Neutrophil (primary cell): ENCODE results near the gene CNOT10.
"Not testable (repeated sequence)": the region's sequence is repeated elsewhere in the genome, so short reads cannot be mapped to it uniquely, and the experiment has no call there.

Experiments used
- H3K27ac ChIP-seq: fragments of 200-600 bp; sonication (generic); 2 replicates; pipeline ENCODE4 v1.5.1; 2016; ENCODE audit warnings: mild to moderate bottlenecking, moderate library complexity
- H3K27me3 ChIP-seq: fragments of 200-600 bp; sonication (generic); 2 replicates; pipeline ENCODE4 v1.6.0; 2016; ENCODE audit warnings: mild to moderate bottlenecking
- H3K36me3 ChIP-seq: fragments of 200-600 bp; sonication (generic); 2 replicates; pipeline ENCODE4 v1.5.1; 2017
- H3K4me1 ChIP-seq, 2 experiments: fragments of 200-600 bp in 1 of 2; sonication (generic) in 1 of 2; 1 replicate in 1 of 2; 2 replicates in 1 of 2; pipeline versions ENCODE4 v1.5.1 to v1.6.1; 2013 to 2016; ENCODE audit warnings: low read depth in 1 of 2, low read length in 1 of 2, mild to moderate bottlenecking in 1 of 2, moderate library complexity in 1 of 2; ENCODE audit not compliant: control insufficient read depth in 1 of 2, insufficient read depth in 1 of 2
- H3K4me3 ChIP-seq, 2 experiments: fragments of 200-600 bp in 1 of 2; sonication (generic) in 1 of 2; 1 replicate in 1 of 2; 2 replicates in 1 of 2; pipeline ENCODE4 v1.5.1; 2013 to 2016; ENCODE audit warnings: low read depth in 1 of 2, low read length in 1 of 2, mild to moderate bottlenecking in 1 of 2, moderate library complexity in 1 of 2
- H3K9me3 ChIP-seq: fragments of 200-600 bp; sonication (generic); 2 replicates; pipeline ENCODE4 v1.5.1; 2016
- TF ChIP-seq, protein P1 (sequence below): fragments of 200-600 bp; sonication (generic); IDR thresholded peaks from 2 replicates; pipeline ENCODE4 v1.5.1; 2016; ENCODE audit warnings: antibody characterized with exemption

The CNOT10 gene

GRCh38 chr3:32797776-32798175, 112.8 kb downstream of the CNOT10 start:
- no peak overlapping the region for H3K4me3 ChIP-seq
- H3K36me3 ChIP-seq: no peaks in the 10 kb centered on the region
- TF ChIP-seq, protein P1, sequence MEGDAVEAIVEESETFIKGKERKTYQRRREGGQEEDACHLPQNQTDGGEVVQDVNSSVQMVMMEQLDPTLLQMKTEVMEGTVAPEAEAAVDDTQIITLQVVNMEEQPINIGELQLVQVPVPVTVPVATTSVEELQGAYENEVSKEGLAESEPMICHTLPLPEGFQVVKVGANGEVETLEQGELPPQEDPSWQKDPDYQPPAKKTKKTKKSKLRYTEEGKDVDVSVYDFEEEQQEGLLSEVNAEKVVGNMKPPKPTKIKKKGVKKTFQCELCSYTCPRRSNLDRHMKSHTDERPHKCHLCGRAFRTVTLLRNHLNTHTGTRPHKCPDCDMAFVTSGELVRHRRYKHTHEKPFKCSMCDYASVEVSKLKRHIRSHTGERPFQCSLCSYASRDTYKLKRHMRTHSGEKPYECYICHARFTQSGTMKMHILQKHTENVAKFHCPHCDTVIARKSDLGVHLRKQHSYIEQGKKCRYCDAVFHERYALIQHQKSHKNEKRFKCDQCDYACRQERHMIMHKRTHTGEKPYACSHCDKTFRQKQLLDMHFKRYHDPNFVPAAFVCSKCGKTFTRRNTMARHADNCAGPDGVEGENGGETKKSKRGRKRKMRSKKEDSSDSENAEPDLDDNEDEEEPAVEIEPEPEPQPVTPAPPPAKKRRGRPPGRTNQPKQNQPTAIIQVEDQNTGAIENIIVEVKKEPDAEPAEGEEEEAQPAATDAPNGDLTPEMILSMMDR: no peak
- H3K27me3 ChIP-seq: no peaks in the 10 kb centered on the region
- no peak overlapping the region for H3K27ac ChIP-seq
- no peaks in the 10 kb centered on the region for H3K4me1 ChIP-seq
- H3K9me3 ChIP-seq: no peaks in the 10 kb centered on the region

DNA sequence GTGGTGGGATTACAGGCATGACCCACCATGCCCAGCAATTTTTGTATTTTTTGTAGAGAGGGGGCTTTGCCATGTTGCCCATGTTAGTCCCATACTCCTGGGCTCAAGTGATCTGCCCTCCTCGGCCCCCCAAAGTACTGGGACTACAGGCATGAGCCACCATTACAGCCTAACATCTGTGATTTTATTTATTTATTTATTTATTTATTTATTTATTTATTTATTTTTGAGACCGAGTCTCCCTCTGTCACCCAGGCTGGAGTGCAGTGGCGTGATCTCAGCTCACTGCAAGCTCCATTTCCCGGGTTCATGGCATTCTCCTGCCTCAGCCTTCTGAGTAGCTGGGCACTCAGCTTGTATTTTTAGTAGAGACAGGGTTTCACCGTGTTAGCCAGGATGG, 116.5 kb downstream of the CNOT10 start:
- not testable (repeated sequence) for H3K4me1 ChIP-seq, H3K27me3 ChIP-seq, H3K36me3 ChIP-seq, H3K9me3 ChIP-seq, H3K4me3 ChIP-seq, H3K27ac ChIP-seq

DNA sequence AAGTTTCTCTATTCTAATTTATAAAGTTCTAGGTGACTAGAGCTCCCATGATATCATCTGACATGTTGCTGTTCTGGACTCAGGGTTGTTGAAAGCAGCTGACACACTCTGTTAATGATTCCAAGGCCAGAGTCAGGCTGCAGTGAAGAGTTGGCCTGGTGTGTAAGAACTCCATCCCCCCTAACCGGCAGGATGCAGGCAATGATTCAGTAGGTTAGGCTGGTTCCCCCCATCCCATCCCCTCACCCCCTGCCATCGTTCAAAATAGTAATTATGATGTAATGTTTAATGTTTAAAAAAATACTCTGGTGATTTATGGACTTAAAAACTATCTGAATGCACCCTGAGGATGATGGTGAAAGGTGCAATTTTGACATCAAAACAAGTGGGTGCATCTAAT, 128.2 kb downstream of the CNOT10 start:
- peaks cover 40 to 43% of the 10 kb centered on the region in 2 experiments for H3K4me1 ChIP-seq
- TF ChIP-seq, protein P1: no peak
- no peak overlapping the region for H3K27ac ChIP-seq
- H3K36me3 ChIP-seq: no peaks in the 10 kb centered on the region
- peaks cover 42% of the 10 kb centered on the region for H3K27me3 ChIP-seq
- H3K9me3 ChIP-seq: no peaks in the 10 kb centered on the region
- H3K4me3 ChIP-seq: no peak overlapping the region

DNA sequence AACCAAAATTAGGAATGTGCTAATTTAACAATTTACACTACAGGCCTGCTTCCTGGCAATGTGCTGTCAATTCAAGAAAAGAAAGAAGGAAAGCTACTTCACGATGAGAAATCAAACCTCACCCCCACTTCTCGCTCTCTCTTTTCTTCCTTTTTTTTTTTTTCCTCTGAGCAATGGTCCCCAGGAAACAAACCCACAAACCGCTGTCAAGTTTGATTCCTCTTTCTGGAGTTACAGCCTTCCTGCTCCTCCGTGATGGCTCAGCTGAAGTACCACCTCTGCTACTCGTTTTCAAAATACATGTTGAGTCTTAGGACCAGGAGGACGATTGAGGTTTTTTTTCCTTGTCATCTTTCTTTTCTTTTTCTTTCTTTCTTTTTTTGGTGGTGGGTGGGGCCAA, 129.4 kb downstream of the CNOT10 start:
- Histone ChIP-seq H3K4me3 (peak overlapping the region; percentile 25 to 34), H3K9me3 (no peaks in the 10 kb centered on the region), H3K27ac (no peak overlapping the region), H3K4me1 (peaks cover 49 to 51% of the 10 kb centered on the region in 2 experiments), H3K36me3 (no peaks in the 10 kb centered on the region), H3K27me3 (peaks cover 53% of the 10 kb centered on the region)
- TF ChIP-seq, protein P1: no peak

DNA sequence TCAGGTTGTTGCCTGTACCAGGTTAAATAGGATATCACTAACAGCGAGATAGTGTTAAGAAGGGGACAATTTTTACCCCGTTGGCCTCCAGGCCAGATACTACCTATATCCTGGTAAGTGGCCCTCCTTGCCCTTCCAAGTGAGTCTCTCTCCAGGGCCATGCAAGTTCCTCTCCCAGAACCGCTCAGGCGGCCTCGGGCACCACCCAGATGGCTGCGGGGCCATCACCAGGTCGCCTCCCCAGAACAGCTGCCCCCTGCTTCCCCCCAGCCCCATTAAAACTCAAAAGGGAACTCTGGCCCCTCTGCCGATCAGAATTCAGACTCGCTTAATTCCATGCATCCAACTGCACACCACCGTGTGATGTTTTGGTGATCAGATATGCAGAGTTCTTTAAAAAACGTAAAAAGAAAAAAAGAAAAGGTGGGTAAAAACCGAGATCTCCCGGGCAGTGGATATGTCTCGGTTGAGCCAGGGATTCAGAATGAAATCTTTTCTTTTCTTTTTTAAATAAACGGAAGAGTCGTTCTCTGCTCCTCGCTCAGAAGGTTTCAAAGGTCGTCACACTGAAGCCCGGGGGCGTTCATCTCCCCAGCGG, 131.0 kb downstream of the CNOT10 start:
- H3K4me1 ChIP-seq: peaks cover 49 to 51% of the 10 kb centered on the region in 2 experiments
- H3K27me3 ChIP-seq: peaks cover 69% of the 10 kb centered on the region
- peak overlapping the region in 1 of 2 experiments; percentile 63 for H3K4me3 ChIP-seq
- H3K36me3 ChIP-seq: no peaks in the 10 kb centered on the region
- TF ChIP-seq, protein P1: no peak
- no peak overlapping the region for H3K27ac ChIP-seq
- no peaks in the 10 kb centered on the region for H3K9me3 ChIP-seq

DNA sequence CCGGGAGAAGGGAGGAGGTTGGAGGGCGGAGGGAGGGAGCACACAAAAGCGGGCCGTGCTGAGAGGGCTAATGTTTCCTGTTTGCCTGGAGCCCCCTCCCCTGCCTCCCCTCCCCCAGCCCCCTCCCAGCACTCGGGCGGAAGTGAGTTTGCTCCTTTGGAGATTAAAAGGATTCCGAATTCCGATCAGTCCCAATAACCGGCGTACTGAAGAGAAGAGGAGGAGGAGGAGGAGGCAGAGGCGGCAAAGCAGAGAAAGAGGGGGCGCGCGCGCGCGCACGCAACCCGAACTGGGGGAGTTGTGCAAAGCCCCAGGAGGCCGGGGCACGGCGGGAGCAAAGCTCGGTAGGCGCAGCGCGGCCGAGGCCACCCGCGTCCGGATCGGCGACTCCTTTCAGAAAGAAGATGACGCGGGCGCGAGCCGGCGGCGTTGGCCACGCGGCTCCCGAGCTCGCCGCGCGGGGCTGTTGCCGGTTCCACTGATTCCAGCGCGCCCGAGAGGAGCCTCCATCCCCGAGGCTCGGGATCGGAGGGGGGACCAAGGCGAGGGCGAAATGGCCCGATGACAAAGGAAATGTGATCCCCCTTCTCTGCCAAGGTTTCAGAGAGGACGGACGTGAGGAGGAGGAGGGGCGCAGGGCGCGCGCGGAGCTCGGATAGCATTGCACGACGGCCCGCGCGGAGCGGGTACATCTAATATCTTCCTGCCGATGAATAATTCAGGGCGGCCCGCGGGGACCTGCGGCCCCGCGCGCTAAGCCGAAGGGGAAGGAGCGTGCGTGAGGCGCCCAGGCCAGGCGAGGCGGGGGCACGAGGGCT, 131.7 kb downstream of the CNOT10 start:
- Histone ChIP-seq H3K9me3 (no peaks in the 10 kb centered on the region), H3K36me3 (no peaks in the 10 kb centered on the region), H3K27me3 (peaks cover 76% of the 10 kb centered on the region), H3K4me1 (peaks cover 49 to 51% of the 10 kb centered on the region in 2 experiments), H3K4me3 (peak overlapping the region; percentile 62 to 63), H3K27ac (no peak overlapping the region)
- TF ChIP-seq, protein P1: no peak
